BJ (cell line): ENCODE results near the gene LPIN3. TPM values are rescaled to one million over a fixed set of nuclear protein-coding genes. Genes with fewer than 3 reads are reported as not detected.

Experiments used
- CTCF ChIA-PET: fragments of 350-600 bp; formaldehyde crosslinking; extraction: SDS; loops from one replicate; lab custom pipeline; 2021; ENCODE audit warnings: antibody characterized with exemption, inconsistent platforms; lab: Yijun Ruan, JAX
- POLR2A ChIA-PET: fragments of 300-600 bp; sonication (Branson Sonifier 250); formaldehyde crosslinking; extraction: SDS; loops from one replicate; lab custom pipeline; 2021; ENCODE audit warnings: antibody characterized with exemption; lab: Charles Lee
- DNase-seq: peaks from one replicate; pipeline ENCODE4 v3.0.0-alpha.2; 2011; ENCODE audit warnings: low read depth
- H3K27me3 ChIP-seq: 2 replicates; pipeline ENCODE4 v1.6.0; 2011; ENCODE audit warnings: low read length; ENCODE audit not compliant: control insufficient read depth, insufficient read depth
- H3K36me3 ChIP-seq: 2 replicates; pipeline ENCODE4 v1.5.1; 2011; ENCODE audit warnings: low read length; ENCODE audit not compliant: control insufficient read depth, insufficient read depth
- H3K4me3 ChIP-seq: 2 replicates; pipeline ENCODE4 v1.5.1; 2011; ENCODE audit warnings: low read depth, mild to moderate bottlenecking, control low read depth, low read length
- CTCF ChIP-seq: IDR thresholded peaks from 2 replicates; pipeline ENCODE4 v1.5.1; 2011; ENCODE audit warnings: low read depth, mild to moderate bottlenecking, control low read depth, inconsistent platforms, low read length, moderate library complexity; ENCODE audit not compliant: insufficient read depth
- polyA plus RNA-seq: library from polyadenylated mRNA; depleted of rRNA; stranded (reverse); fragments of >200 nt; gene quantifications from 2 replicates; pipeline ENCODE4 v1.2.3, GENCODE V29; 2011

LPIN3 gene
- polyA plus RNA-seq, 1 experiment, result 11.5 TPM

GRCh38 chr20:41361757-41362747 lies 21.4 kb downstream of the LPIN3 start:
- POLR2A ChIA-PET, result no interaction called here

GRCh38 chr20:41362748-41363140 lies 22.1 kb downstream of the LPIN3 start:
- peaks cover 35% of the 10 kb centered on the region for H3K27me3 ChIP-seq
- no peak overlapping the region for H3K4me3 ChIP-seq
- TF ChIP-seq CTCF, result no peak
- POLR2A ChIA-PET, result no interaction called here
- H3K36me3 ChIP-seq, result peaks cover 7% of the 10 kb centered on the region
- CTCF ChIA-PET, result interaction anchor here (1.2 kb wide), 1 partner anchor 190 kb away, joined by 3 read pairs; no protein-coding TSS in a partner anchor
- no peak for DNase-seq

More at GRCh38 chr20:41361757-41362747, 21.4 kb downstream of the LPIN3 start:
- no peak for TF ChIP-seq CTCF
- H3K27me3 ChIP-seq, result peaks cover 29% of the 10 kb centered on the region
- no peak overlapping the region for H3K4me3 ChIP-seq
- peaks cover 13% of the 10 kb centered on the region for H3K36me3 ChIP-seq
- CTCF ChIA-PET, result interaction anchor here (1.2 to 1.3 kb wide), 2 partner anchors 9 to 189 kb away, joined by 3 read pairs; no protein-coding TSS in a partner anchor
- DNase-seq, result no peak

- DNase-seq, result no peak
- Histone ChIP-seq H3K27me3 (peaks cover 38% of the 10 kb centered on the region), H3K4me3 (no peak overlapping the region), H3K36me3 (no peaks in the 10 kb centered on the region; the same call in 1 of the 2 replicates)
- ChIA-PET POLR2A (no interaction called here), CTCF (interaction anchor here (1.4 kb wide), 1 partner anchor 48 kb away, joined by 3 read pairs; no protein-coding TSS in a partner anchor)
- TF ChIP-seq CTCF, result no peak
These were observed 23.0 kb downstream of the LPIN3 start for GRCh38 chr20:41363601-41364000.

- POLR2A ChIA-PET, result no interaction called here
- DNase-seq, result no peak
- Histone ChIP-seq H3K27me3 (peaks cover 41% of the 10 kb centered on the region), H3K4me3 (no peak overlapping the region), H3K36me3 (no peaks in the 10 kb centered on the region; the same call in 1 of the 2 replicates)
- CTCF ChIA-PET, result interaction anchor here (1.4 kb wide), 1 partner anchor 47 kb away, joined by 3 read pairs; no protein-coding TSS in a partner anchor
- TF ChIP-seq CTCF, result no peak
These were observed 23.7 kb downstream of the LPIN3 start for GRCh38 chr20:41364236-41364855.
